Activated CD4-positive, alpha-beta T cell treated with anti-CD3 and anti-CD28 coated beads, Interleukin-2, amount 10 ng/mL, durations not matched to agents 24 days and 14 days (primary cell): ENCODE data around the gene GLP1R. TPM values are rescaled to one million over a fixed set of nuclear protein-coding genes. Genes with fewer than 3 reads are reported as not detected.

Source experiments
- DNase-seq: peaks from one replicate; pipeline ENCODE4 v3.0.0; 2022
- H3K27ac Mint-ChIP-seq: one replicate; pipeline ENCODE4 v1.8.0; 2022; ENCODE audit warnings: mild to moderate bottlenecking, mixed read lengths
- H3K27me3 Mint-ChIP-seq: one replicate; pipeline ENCODE4 v1.8.0; 2022; ENCODE audit warnings: mixed read lengths
- H3K36me3 Mint-ChIP-seq: one replicate; pipeline ENCODE4 v1.8.0; 2022; ENCODE audit warnings: low read depth, mild to moderate bottlenecking, mixed read lengths
- H3K4me1 Mint-ChIP-seq: one replicate; pipeline ENCODE4 v1.8.0; 2021; ENCODE audit warnings: mixed read lengths
- H3K4me3 Mint-ChIP-seq: one replicate; pipeline ENCODE4 v1.8.0; 2022; ENCODE audit warnings: mild to moderate bottlenecking, moderate library complexity, mixed read lengths
- H3K9me3 Mint-ChIP-seq: one replicate; pipeline ENCODE4 v1.8.0; 2021; ENCODE audit warnings: mixed read lengths
- intact Hi-C: fragments of 100-400 bp; cut with micrococcal nuclease; formaldehyde crosslinking; loops from one replicate; pipeline ENCODE4 v1.15.1; 2023
- total RNA-seq: library from RNA; stranded (reverse); gene quantifications from 2 replicates; pipeline ENCODE4 v1.2.3, GENCODE V29; 2022

The GLP1R gene
- total RNA-seq, 1 donor from 2014 or later = 0.09 TPM

DNA sequence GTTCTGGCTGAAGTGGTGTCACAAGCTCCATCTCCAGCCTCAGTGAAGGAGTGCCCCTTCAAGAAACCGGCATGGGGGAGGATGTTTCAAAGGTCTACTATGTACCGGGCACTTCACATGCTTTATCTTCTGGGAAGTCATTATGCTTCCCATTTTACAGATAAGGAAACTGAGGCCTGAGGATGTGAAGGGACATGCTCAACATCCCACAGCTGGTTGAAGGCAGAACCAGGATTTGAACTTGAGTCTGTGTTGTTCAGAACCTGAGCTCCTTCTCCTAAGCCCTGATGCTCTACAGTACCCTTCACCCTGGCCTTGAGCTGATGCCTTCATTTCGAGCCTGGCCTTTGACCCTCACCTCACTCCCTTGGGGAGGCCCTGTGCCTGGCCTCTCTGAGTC is 13.0 kb downstream of the GLP1R start:
- Mint-ChIP-seq H3K36me3 (no peaks in the 10 kb centered on the region), H3K4me3 (no peak overlapping the region), H3K27me3 (peaks cover 21% of the 10 kb centered on the region), H3K4me1 (no peaks in the 10 kb centered on the region), H3K9me3 (no peaks in the 10 kb centered on the region), H3K27ac (no peak overlapping the region)
- DNase-seq = no peak
- intact Hi-C loops = no loop called here

DNA sequence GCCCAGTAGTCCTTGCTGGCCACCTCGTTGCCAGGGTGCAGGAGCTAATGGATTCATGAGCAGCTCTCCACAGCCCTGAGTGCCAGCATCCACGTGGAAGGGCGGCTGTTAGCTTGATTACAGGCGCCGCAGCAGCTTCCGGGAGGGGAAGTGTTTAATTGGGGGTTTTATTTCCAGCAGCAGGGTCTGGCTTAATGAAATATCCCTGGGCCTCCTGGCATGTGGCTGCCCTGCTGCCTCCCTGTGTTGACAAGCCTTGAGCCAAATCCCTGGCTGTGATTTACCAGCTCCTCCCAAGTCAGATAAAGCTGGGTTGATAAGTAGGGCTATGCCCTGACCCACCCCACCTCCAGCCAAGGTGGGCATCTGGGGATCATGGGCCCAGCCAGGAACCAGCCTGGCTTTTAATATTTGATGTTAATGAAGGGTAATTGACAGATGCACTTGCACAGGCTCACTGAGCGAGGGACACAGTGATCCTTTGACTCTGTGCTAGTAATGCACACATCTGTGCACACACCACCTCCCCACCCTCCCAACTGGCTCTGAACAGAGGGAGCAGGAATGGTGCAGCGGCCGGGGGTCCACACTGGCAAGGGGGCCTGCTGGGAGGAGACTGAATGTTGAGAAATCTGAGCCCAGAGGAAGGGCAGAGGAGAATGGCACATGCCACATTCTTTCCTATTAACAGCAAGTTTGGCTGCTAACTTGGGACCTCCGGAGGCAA is 13.6 kb downstream of the GLP1R start:
- no peak overlapping the region for H3K27ac Mint-ChIP-seq
- H3K4me3 Mint-ChIP-seq = no peak overlapping the region
- peaks cover 23% of the 10 kb centered on the region for H3K27me3 Mint-ChIP-seq
- H3K36me3 Mint-ChIP-seq = no peaks in the 10 kb centered on the region
- H3K4me1 Mint-ChIP-seq = no peaks in the 10 kb centered on the region
- intact Hi-C loops = no loop called here
- no peaks in the 10 kb centered on the region for H3K9me3 Mint-ChIP-seq
- no peak for DNase-seq

DNA sequence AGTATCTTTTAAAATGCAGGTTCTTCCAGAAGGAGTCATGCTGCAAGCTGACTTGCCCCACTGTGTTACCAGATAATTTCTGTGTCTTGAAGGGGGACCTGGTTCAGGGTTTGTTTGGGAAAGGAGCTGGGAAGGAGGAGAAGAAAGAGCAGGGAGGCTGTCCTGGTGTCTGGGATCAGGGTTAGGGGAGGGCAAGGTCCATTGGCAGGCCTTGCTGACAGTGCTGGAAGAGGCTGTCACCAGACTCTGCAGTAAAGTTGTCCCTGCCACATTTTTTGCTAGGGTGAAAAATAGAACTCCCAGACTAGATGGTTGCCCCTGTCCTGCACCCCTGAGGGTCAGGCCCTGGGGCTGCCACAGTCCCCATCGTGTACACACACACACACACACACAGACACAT is 14.9 kb downstream of the GLP1R start:
- intact Hi-C loops = no loop called here
- Mint-ChIP-seq H3K36me3 (no peaks in the 10 kb centered on the region), H3K4me1 (no peaks in the 10 kb centered on the region), H3K27me3 (peaks cover 26% of the 10 kb centered on the region), H3K27ac (no peak overlapping the region), H3K9me3 (no peaks in the 10 kb centered on the region), H3K4me3 (no peak overlapping the region)
- no peak for DNase-seq

DNA sequence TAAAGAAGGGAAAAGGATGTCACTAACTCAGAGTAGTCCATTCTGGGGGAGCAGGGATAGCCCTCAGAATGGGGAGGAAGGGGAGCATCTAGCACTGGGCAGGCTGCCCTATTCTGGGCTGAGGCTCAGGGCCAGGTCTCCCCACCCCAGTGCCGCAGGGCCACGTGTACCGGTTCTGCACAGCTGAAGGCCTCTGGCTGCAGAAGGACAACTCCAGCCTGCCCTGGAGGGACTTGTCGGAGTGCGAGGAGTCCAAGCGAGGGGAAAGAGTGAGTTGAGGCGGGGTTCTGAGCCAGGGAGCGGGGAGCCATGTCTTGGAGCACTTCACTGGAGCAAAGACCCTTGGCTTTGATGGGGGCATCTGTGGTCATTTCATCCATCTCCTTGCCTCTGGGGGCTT is 17.0 kb downstream of the GLP1R start:
- H3K36me3 Mint-ChIP-seq = no peaks in the 10 kb centered on the region
- no peak for DNase-seq
- intact Hi-C loops = no loop called here
- no peak overlapping the region for H3K4me3 Mint-ChIP-seq
- H3K9me3 Mint-ChIP-seq = no peaks in the 10 kb centered on the region
- H3K27ac Mint-ChIP-seq = no peak overlapping the region
- H3K27me3 Mint-ChIP-seq = peaks cover 31% of the 10 kb centered on the region
- H3K4me1 Mint-ChIP-seq = no peaks in the 10 kb centered on the region

DNA sequence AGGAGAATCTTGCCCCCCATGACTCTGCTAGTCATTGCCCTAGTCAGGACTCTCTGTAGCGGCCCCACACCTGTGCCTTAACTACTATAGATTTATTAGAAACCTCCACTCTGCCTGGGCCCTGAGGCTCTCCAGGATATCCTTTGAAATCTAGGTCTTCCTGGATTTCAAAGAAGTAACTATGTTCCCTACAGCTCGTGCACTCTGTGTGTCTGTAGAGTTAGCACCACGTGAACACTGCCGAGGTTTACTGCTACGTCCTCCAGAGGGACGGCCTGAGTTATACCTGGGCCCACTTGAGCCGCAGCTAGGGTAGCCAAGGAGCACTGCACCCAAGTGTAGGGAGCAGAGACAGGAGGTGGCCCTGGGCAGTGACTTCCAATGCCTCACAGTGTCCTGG is 19.8 kb downstream of the GLP1R start:
- no peaks in the 10 kb centered on the region for H3K4me1 Mint-ChIP-seq
- H3K36me3 Mint-ChIP-seq = no peaks in the 10 kb centered on the region

DNA sequence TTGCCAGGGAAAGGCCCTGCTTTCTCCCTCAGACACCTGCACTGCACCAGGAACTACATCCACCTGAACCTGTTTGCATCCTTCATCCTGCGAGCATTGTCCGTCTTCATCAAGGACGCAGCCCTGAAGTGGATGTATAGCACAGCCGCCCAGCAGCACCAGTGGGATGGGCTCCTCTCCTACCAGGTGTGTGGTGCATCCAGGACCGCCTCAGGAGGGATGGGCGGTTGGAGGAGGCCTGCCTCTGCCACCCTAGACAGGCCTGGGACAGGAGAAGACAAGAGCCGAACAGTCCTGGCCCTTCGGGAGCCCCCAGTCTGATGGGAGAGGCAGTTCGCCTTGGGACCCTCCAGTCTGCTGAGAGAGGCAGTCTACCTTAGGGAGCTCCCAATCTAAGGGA is 24.2 kb downstream of the GLP1R start:
- no peaks in the 10 kb centered on the region for H3K36me3 Mint-ChIP-seq
- H3K27me3 Mint-ChIP-seq = peaks cover 22% of the 10 kb centered on the region
- no peak for DNase-seq
- no peak overlapping the region for H3K4me3 Mint-ChIP-seq
- H3K9me3 Mint-ChIP-seq = no peaks in the 10 kb centered on the region
- no peaks in the 10 kb centered on the region for H3K4me1 Mint-ChIP-seq
- intact Hi-C loops = no loop called here
- no peak overlapping the region for H3K27ac Mint-ChIP-seq

More for the DNA sequence above, 19.8 kb downstream of the GLP1R start:
- intact Hi-C loops = no loop called here
- peaks cover 33% of the 10 kb centered on the region for H3K27me3 Mint-ChIP-seq
- H3K9me3 Mint-ChIP-seq = no peaks in the 10 kb centered on the region
- H3K4me3 Mint-ChIP-seq = no peak overlapping the region
- H3K27ac Mint-ChIP-seq = no peak overlapping the region
- DNase-seq = no peak

DNA sequence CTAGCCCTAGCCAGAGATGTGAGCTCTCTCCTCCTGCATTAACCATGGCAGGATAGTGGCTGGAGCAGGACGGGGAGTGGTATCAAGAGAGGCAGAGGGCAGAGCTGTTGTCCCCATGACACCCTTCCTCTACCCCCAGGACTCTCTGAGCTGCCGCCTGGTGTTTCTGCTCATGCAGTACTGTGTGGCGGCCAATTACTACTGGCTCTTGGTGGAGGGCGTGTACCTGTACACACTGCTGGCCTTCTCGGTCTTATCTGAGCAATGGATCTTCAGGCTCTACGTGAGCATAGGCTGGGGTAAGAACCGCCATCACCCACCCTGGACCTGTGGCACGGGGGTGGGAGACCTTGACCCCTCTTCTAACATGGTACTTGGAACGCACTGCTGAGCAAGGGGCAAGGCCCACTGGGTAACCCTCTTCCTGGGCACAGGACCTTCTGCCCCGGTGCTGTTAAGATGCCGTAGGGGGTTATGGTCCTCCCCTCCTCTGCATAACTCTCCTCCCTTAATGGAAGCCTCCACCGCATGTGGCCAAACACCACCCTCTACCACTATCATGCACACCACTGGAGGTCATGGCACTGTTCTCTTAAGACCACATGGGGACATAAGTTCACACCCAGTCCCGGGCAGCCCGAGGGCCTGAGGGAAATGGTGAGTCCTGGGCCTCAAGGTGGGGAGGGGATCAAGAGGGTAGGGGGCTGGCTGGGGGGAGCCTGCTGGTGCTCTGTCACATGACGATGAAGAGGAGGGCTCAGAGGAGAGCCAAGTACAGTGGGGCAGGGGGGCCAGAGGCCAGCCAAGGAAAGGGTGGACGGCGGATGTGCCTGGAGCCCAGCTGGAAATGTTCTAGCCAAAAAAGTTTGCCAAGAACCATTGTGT is 25.1 kb downstream of the GLP1R start:
- Mint-ChIP-seq H3K27ac (no peak overlapping the region), H3K27me3 (peaks cover 19% of the 10 kb centered on the region), H3K36me3 (no peaks in the 10 kb centered on the region), H3K4me3 (no peak overlapping the region), H3K9me3 (no peaks in the 10 kb centered on the region), H3K4me1 (no peaks in the 10 kb centered on the region)
- DNase-seq = no peak
- intact Hi-C loops = no loop called here

DNA sequence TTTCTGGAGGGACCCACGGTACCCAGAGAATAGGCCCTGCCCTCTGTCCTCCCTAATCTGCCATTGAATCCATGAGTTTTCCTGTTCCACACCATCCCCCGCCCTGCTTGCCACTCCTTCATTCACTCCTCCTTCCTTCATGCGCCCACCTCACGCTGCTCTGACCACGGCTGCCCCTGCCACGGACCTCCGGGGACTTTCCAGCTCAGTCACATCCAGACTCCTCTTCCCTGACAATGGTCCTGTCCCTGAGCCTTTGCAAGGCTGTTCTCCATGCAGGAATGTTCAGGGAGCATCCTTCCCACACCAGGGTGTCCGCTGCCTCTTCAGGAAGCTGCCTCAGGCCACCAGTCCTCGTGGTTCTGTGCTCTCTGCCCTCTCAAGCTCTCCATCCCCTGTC is 25.9 kb downstream of the GLP1R start:
- H3K4me3 Mint-ChIP-seq = no peak overlapping the region
- H3K9me3 Mint-ChIP-seq = no peaks in the 10 kb centered on the region
- no peak for DNase-seq
- H3K27me3 Mint-ChIP-seq = peaks cover 15% of the 10 kb centered on the region
- no peaks in the 10 kb centered on the region for H3K4me1 Mint-ChIP-seq
- intact Hi-C loops = no loop called here
- H3K27ac Mint-ChIP-seq = no peak overlapping the region
- H3K36me3 Mint-ChIP-seq = no peaks in the 10 kb centered on the region

DNA sequence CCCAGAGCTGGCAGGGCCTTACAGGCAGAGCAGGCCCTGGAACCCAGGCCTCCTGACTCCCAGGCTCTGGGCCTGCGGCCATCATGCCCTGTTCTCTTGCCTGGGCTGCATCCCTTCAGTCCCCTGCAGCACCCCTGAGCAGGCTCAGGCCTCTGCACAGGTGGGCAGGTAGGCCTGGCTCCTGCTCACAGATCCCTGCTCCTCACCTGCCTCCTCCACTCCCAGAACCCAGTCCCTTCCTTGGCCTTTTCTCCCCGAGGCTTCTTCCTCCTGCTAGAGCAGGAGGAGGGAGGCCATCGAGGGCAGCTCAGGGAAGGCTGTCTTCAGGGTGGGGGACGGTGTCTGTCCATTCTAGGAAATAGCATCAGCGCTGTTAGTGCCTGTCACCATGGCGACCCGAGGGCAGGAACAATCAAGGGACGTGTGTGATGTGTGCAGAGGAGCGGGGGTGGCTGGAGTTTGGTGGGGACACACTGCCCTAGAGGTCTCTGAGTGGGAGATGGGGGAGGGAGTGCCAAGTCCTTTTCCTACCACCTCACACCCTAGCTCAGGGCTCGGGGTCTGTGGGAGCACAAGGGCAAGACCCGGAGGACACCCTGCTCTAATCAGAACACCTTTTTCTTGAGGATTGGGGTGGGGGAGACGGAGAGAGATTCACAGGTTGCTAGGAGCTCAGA is 26.6 kb downstream of the GLP1R start:
- intact Hi-C loops = no loop called here
- Mint-ChIP-seq H3K4me3 (no peak overlapping the region), H3K36me3 (no peaks in the 10 kb centered on the region), H3K27ac (no peak overlapping the region), H3K27me3 (peaks cover 11% of the 10 kb centered on the region), H3K4me1 (no peaks in the 10 kb centered on the region), H3K9me3 (no peaks in the 10 kb centered on the region)
- no peak for DNase-seq

DNA sequence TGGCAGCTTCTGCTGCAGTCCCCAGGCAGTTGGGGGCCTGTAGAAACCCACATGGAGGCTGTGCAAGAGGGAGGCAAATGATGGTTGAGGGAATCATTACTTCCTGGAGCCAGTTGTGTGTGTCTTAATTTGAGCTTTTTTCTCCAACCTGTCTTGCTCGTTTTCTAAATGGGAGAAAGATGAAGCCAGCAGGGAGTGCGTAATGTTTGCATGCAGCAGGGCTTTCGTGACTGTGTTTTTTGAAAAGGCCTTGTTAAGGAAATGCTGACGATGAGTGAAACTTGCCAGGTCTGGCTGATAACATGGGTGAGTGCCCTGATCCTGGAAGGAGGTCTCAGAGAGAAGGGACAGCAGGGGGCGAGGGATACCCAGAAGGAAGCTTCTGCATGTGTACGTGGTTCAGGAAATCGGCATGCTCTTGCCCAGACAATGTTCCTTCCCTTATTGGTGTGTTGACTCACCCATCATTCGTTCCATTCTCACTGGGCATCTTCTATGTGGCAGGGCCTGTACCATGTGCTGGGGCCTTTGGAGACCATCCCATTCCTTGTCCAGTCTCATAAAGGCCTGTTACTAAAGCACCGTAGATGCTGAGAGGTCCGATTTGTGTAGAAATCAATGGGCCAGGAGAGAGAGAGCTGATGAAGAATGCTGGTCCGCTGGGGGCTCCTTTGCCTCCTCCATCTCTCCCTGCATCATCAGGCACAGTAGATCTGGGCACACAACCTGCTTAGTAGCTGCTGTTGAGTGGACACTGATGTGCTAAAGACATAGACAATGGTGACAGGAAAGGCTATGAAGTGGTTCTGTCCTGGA is 27.4 kb downstream of the GLP1R start:
- no peaks in the 10 kb centered on the region for H3K4me1 Mint-ChIP-seq
- no peak for DNase-seq
- intact Hi-C loops = no loop called here
- H3K36me3 Mint-ChIP-seq = no peaks in the 10 kb centered on the region
- H3K27ac Mint-ChIP-seq = no peak overlapping the region
- H3K4me3 Mint-ChIP-seq = no peak overlapping the region
- H3K27me3 Mint-ChIP-seq = peaks cover 9% of the 10 kb centered on the region
- no peaks in the 10 kb centered on the region for H3K9me3 Mint-ChIP-seq

DNA sequence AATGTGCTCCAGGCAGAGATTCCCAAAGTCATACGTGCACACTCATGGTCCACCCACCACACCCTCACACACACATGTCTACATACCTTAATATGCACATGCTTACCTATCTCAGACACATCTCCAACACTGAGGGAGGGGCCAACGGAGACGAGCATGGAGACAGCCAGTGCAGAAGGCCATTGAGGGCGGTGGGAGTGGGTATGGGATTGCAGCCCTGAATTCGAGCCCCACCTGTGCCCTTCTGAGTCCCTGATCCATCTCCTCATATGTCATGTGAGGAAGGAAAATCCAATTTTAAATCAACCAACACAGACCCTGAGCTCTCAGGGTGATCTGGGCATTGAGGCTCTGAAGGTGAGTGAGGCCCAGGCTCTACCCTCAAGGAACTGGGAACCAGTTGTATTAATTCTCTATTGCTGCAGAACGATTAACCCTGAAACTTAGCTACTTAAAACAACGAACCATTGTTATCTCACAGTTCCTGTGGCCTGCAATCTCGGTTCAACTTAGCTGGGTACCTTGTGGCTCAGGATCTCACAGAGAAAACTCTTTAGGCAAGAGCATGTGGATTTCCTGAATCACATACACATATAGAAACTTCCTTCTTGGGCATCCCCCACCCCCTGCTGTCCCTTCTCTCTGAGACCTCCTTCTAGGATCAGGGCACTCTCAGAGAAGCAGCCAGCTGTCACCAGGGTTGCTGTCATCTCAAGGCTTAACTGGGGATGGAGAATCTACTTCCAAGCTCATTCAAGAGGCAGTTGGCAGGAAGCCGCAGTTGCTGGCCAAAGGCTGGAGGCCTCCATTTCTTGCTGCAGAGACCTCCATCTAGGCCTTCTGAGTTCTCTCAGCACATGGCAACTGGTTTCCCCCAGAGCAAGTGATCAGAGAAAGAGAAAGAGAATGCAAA is 28.3 kb downstream of the GLP1R start:
- no peaks in the 10 kb centered on the region for H3K36me3 Mint-ChIP-seq
- peaks cover 6% of the 10 kb centered on the region for H3K27me3 Mint-ChIP-seq
- no peaks in the 10 kb centered on the region for H3K4me1 Mint-ChIP-seq
- intact Hi-C loops = no loop called here
- no peak overlapping the region for H3K4me3 Mint-ChIP-seq
- no peaks in the 10 kb centered on the region for H3K9me3 Mint-ChIP-seq
- H3K27ac Mint-ChIP-seq = no peak overlapping the region
- DNase-seq = no peak

DNA sequence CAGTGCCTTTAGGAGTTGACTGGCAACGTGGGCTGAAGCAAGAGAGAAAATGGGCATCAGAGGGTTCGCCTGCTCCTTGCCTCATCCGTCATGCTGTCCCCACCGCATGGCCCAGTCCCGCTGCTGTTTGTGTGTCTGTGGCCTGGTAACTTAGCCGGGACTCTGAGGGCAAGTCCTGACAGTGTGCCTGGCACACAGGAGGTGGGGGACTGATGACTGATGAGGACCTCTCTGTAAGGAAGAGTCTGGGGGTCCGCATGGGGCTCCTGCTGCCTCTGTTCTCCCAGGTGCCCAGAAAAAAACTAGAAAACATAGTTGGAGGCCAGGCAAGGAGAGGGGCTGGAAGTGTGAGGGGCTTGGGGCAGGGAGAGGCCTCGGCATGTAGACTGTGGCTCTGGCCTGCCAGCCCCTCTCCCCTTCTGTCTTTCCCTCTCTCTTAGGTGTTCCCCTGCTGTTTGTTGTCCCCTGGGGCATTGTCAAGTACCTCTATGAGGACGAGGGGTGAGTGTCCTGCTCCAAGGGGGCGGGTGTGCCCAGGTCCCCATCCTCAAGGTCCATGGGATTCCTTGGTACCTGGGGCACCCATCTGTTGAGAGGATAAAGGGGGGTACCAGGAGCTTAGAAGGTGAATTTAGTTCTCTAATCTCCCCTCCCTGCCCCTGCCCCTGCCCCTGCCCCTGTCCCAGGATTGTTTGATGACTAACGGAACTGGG is 29.5 kb downstream of the GLP1R start:
- Mint-ChIP-seq H3K4me1 (no peaks in the 10 kb centered on the region), H3K4me3 (no peak overlapping the region), H3K36me3 (no peaks in the 10 kb centered on the region), H3K9me3 (no peaks in the 10 kb centered on the region), H3K27me3 (peaks cover 5% of the 10 kb centered on the region), H3K27ac (no peak overlapping the region)
- intact Hi-C loops = no loop called here
- no peak for DNase-seq
